ENCODE measurements around the gene GLRA1.
"Not testable (repeated sequence)": the region's sequence is repeated elsewhere in the genome, so short reads cannot be mapped to it uniquely, and the experiment has no call there.

The GLRA1 gene

GRCh38 chr5:151812757-151813309 is 111.8 kb downstream of the GLRA1 start:
- DNase-seq (ENCODE audit: low spot score): no peak

GRCh38 chr5:151811593-151812321 is 112.9 kb downstream of the GLRA1 start:
- DNase-seq (ENCODE audit: low spot score): no peak

GRCh38 chr5:151810897-151811296 is 113.8 kb downstream of the GLRA1 start:
- DNase-seq (ENCODE audit: low spot score): no peak

- DNase-seq (ENCODE audit: low spot score): no peak
Observed at GRCh38 chr5:151810449-151810848, 114.2 kb downstream of the GLRA1 start.

- no peak for DNase-seq (ENCODE audit: low spot score)
Observed at GRCh38 chr5:151808451-151809169, 116.0 kb downstream of the GLRA1 start.

GRCh38 chr5:151805414-151806223 is 119.0 kb downstream of the GLRA1 start:
- no peak for DNase-seq (ENCODE audit: low spot score)

- DNase-seq (ENCODE audit: low spot score): no peak
Observed at GRCh38 chr5:151800532-151800931, 124.1 kb downstream of the GLRA1 start.

GRCh38 chr5:151799407-151799806 is 125.2 kb downstream of the GLRA1 start:
- no peak for DNase-seq (ENCODE audit: low spot score)

- no peak for DNase-seq (ENCODE audit: low spot score)
Observed at GRCh38 chr5:151798674-151799073, 126.0 kb downstream of the GLRA1 start.

- no peak for DNase-seq (ENCODE audit: low spot score)
Observed at GRCh38 chr5:151795426-151795825, 129.2 kb downstream of the GLRA1 start.

- no peak for DNase-seq (ENCODE audit: low spot score)
Observed at GRCh38 chr5:151793358-151793757, 131.3 kb downstream of the GLRA1 start.

- no peak for DNase-seq (ENCODE audit: low spot score)
Observed at GRCh38 chr5:151787817-151788216, 136.8 kb downstream of the GLRA1 start.

GRCh38 chr5:151786468-151786867 is 138.2 kb downstream of the GLRA1 start:
- DNase-seq (ENCODE audit: low spot score): no peak

- no peak for DNase-seq (ENCODE audit: low spot score)
Observed at GRCh38 chr5:151784141-151784540, 140.5 kb downstream of the GLRA1 start.

- DNase-seq (ENCODE audit: low spot score): not testable (repeated sequence)
Observed at GRCh38 chr5:151783664-151784063, 141.0 kb downstream of the GLRA1 start.

- no peak for DNase-seq (ENCODE audit: low spot score)
Observed at GRCh38 chr5:151781201-151781600, 143.4 kb downstream of the GLRA1 start.

- no peak for DNase-seq (ENCODE audit: low spot score)
Observed at GRCh38 chr5:151780348-151780747, 144.3 kb downstream of the GLRA1 start.

- DNase-seq (ENCODE audit: low spot score): no peak
Observed at GRCh38 chr5:151779531-151780125, 145.0 kb downstream of the GLRA1 start.

- DNase-seq (ENCODE audit: low spot score): no peak
Observed at GRCh38 chr5:151775025-151775606, 149.5 kb downstream of the GLRA1 start.

- no peak for DNase-seq (ENCODE audit: low spot score)
Observed at GRCh38 chr5:151773951-151774350, 150.7 kb downstream of the GLRA1 start.

GRCh38 chr5:151772846-151773561 is 151.6 kb downstream of the GLRA1 start:
- DNase-seq (ENCODE audit: low spot score): no peak

Measured in HuH-7 (cell line).